Osteocyte (in vitro differentiated cells): ENCODE measurements around the gene CARF. TPM values are rescaled to one million over a fixed set of nuclear protein-coding genes. Genes with fewer than 3 reads are reported as not detected.
"Not testable (repeated sequence)": the region's sequence is repeated elsewhere in the genome, so short reads cannot be mapped to it uniquely, and the experiment has no call there.

Experiments used
- DNase-seq: peaks from one replicate; pipeline ENCODE4 v3.0.0; 2021; ENCODE audit warnings: mixed read lengths; ENCODE audit not compliant: unreplicated experiment; ENCODE audit errors: extremely low spot score
- H3K27ac Mint-ChIP-seq: one replicate; pipeline ENCODE4 v1.8.0; 2021; ENCODE audit warnings: mild to moderate bottlenecking, mixed read lengths; ENCODE audit not compliant: unreplicated experiment
- H3K27me3 Mint-ChIP-seq: one replicate; pipeline ENCODE4 v1.8.0; 2021; ENCODE audit warnings: mixed read lengths; ENCODE audit not compliant: unreplicated experiment
- H3K36me3 Mint-ChIP-seq: one replicate; pipeline ENCODE4 v1.8.0; 2021; ENCODE audit warnings: mixed read lengths; ENCODE audit not compliant: unreplicated experiment
- H3K4me1 Mint-ChIP-seq: one replicate; pipeline ENCODE4 v1.8.0; 2021; ENCODE audit warnings: mixed read lengths; ENCODE audit not compliant: unreplicated experiment
- H3K4me3 Mint-ChIP-seq: one replicate; pipeline ENCODE4 v1.8.0; 2021; ENCODE audit warnings: mild to moderate bottlenecking, moderate library complexity, mixed read lengths; ENCODE audit not compliant: unreplicated experiment
- H3K9me3 Mint-ChIP-seq: one replicate; pipeline ENCODE4 v1.8.0; 2021; ENCODE audit warnings: mixed read lengths; ENCODE audit not compliant: unreplicated experiment
- CTCF ChIP-seq: fragments of 200-600 bp; sonication (generic); IDR thresholded peaks from 2 replicates; pipeline ENCODE4 v1.5.0; 2021; ENCODE audit warnings: antibody characterized with exemption, mild to moderate bottlenecking, moderate library complexity
- total RNA-seq: library from RNA; stranded (reverse); gene quantifications from 2 replicates; pipeline ENCODE4 v1.2.1, GENCODE V29; 2021

Gene CARF
- total RNA-seq, 1 donor from 2014 or later: 16.6 TPM

- no peak for DNase-seq
- Mint-ChIP-seq H3K27ac (no peak overlapping the region), H3K4me3 (no peak overlapping the region), H3K9me3 (peaks cover 12% of the 10 kb centered on the region), H3K36me3 (peaks cover 39% of the 10 kb centered on the region), H3K27me3 (no peaks in the 10 kb centered on the region), H3K4me1 (peaks cover 3% of the 10 kb centered on the region)
- no peak for TF ChIP-seq CTCF
Observed at GRCh38 chr2:202941771-202942170, 29.7 kb downstream of the CARF start.

GRCh38 chr2:202944408-202944807 is 32.3 kb downstream of the CARF start:
- peaks cover 47% of the 10 kb centered on the region for H3K36me3 Mint-ChIP-seq
- peaks cover 26% of the 10 kb centered on the region for H3K9me3 Mint-ChIP-seq
- H3K27ac Mint-ChIP-seq: no peak overlapping the region
- TF ChIP-seq CTCF: no peak
- H3K4me1 Mint-ChIP-seq: peaks cover 3% of the 10 kb centered on the region
- H3K4me3 Mint-ChIP-seq: no peak overlapping the region
- DNase-seq: no peak
- H3K27me3 Mint-ChIP-seq: no peaks in the 10 kb centered on the region

GRCh38 chr2:202944816-202945215 is 32.7 kb downstream of the CARF start:
- H3K27ac Mint-ChIP-seq: no peak overlapping the region
- no peaks in the 10 kb centered on the region for H3K27me3 Mint-ChIP-seq
- TF ChIP-seq CTCF: no peak
- H3K9me3 Mint-ChIP-seq: peaks cover 26% of the 10 kb centered on the region
- DNase-seq: no peak
- H3K4me3 Mint-ChIP-seq: no peak overlapping the region
- H3K36me3 Mint-ChIP-seq: peaks cover 47% of the 10 kb centered on the region
- H3K4me1 Mint-ChIP-seq: peaks cover 3% of the 10 kb centered on the region

GRCh38 chr2:202945497-202945896 is 33.4 kb downstream of the CARF start:
- no peak overlapping the region for H3K27ac Mint-ChIP-seq
- peaks cover 45% of the 10 kb centered on the region for H3K36me3 Mint-ChIP-seq
- no peaks in the 10 kb centered on the region for H3K27me3 Mint-ChIP-seq
- TF ChIP-seq CTCF: no peak
- no peak for DNase-seq
- peaks cover 3% of the 10 kb centered on the region for H3K4me1 Mint-ChIP-seq
- H3K4me3 Mint-ChIP-seq: no peak overlapping the region
- peaks cover 26% of the 10 kb centered on the region for H3K9me3 Mint-ChIP-seq

GRCh38 chr2:202949333-202949732 is 37.3 kb downstream of the CARF start:
- H3K27ac Mint-ChIP-seq, DNase-seq, H3K4me1 Mint-ChIP-seq, H3K4me3 Mint-ChIP-seq, H3K27me3 Mint-ChIP-seq: not testable (repeated sequence)
- Mint-ChIP-seq H3K36me3 (peaks cover 40% of the 10 kb centered on the region), H3K9me3 (peaks cover 26% of the 10 kb centered on the region)

- Mint-ChIP-seq H3K4me3 (no peak overlapping the region), H3K27me3 (no peaks in the 10 kb centered on the region), H3K4me1 (no peaks in the 10 kb centered on the region), H3K36me3 (peaks cover 32% of the 10 kb centered on the region), H3K27ac (no peak overlapping the region), H3K9me3 (peaks cover 22% of the 10 kb centered on the region)
- TF ChIP-seq CTCF: no peak
- no peak for DNase-seq
Observed at GRCh38 chr2:202950592-202950991, 38.5 kb downstream of the CARF start.
